Ammon's horn (tissue), 1 donor: ENCODE data around the gene RPLP1.
"Not testable (repeated sequence)": the region's sequence is repeated elsewhere in the genome, so short reads cannot be mapped to it uniquely, and the experiment has no call there.

ENCODE experiments used
- DNase-seq: peaks from one replicate; pipeline ENCODE4 v3.0.0-alpha.2; 2016; ENCODE audit warnings: low spot score

Gene RPLP1

DNA sequence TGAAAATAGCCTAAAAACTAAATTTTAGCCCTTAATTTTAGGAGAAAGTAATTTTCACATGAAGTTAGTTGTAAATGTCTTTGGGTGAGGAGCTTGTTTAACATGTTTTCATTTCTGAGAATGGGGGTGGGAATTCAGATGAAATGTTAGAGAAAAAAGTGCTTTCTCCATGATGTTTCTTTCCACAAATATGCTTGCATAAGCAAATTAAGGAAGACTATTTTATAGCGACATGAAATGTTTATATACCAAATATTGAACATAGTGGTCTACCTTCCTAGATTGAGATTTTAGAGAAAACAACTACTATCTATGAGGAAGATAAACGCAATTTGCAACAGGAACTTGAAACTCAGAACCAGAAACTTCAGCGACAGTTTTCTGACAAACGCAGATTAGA, 13.0 kb upstream of the RPLP1 start:
- DNase-seq, result no peak

DNA sequence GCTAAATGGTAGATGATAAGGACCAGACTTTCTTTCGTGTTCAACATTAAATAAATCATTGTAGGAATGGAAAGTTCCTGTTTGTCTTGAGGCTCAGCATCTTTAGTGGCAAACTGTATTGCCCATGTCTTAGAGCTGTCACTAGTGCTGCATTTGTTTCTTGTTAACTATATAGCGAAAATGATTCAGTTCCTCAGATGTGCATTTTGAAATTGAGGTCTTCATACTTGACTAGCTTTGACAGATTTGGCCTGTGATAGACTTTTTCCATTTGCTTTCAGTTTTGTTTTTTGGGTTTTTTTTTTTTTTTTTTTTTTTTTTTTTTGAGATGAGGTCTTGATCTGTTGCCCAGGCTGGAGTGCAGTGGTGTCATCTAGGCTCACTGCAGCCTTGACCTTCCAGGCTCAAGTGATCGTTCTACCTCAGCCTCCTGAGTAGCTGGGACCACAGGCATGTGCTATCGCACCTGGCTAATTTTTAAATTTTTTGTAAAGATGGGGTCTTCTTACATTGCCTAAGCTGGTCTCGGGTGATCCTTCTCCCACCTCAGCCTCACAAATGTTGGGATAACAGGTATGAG, 9.5 kb upstream of the RPLP1 start:
- DNase-seq, result no peak

DNA sequence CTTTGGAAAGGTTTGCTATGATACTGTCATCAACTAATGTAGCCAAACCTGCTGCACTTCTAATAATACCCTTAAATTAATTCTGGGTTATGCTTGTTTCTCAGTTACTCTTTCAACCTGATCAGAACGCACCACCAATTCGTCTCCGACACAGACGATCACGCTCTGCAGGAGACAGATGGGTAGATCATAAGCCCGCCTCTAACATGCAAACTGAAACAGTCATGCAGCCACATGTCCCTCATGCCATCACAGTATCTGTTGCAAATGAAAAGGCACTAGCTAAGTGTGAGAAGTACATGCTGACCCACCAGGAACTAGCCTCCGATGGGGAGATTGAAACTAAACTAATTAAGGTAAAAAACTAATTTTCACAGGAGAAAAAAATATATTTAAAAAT, 7.9 kb upstream of the RPLP1 start:
- DNase-seq, result no peak

DNA sequence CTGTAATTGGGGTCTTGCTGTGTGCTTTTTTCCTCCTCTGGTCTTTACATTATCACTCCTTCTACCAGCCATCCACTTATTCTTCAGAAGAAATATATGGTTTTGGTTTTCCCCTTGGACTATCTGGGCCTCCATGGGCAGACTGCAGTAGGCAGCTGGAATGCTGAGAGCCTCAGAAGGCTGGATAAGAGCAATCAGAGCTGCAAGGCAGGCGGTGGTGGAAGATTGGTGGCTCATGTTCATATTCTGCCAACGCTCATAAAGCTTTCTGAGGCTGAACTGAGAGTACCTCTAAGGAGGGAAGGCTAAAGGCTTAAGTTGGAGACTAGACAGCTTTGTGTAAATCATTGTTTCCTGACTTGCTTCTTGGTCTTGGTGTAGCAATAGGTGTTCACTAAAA, 5.7 kb upstream of the RPLP1 start:
- no peak for DNase-seq

DNA sequence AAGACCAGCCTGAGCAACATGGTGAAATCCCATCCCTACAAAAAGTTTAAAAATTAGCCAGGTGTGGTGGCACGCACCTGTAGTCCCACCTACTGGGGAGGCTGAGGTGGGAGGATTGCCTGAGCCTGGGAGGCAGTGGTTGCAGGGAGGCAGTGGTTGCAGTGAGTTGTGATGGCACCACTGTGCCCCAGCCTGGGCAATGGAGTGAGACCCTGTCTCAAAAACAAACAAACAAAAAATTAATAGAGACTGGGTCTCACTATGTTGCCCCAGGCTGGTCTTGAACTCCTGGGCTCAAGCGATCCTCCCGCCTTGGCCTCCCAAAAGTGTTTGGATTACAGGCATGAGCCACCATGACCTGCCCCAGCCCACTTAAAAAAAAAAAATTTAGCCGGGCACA, 2.4 kb upstream of the RPLP1 start:
- not testable (repeated sequence) for DNase-seq

DNA sequence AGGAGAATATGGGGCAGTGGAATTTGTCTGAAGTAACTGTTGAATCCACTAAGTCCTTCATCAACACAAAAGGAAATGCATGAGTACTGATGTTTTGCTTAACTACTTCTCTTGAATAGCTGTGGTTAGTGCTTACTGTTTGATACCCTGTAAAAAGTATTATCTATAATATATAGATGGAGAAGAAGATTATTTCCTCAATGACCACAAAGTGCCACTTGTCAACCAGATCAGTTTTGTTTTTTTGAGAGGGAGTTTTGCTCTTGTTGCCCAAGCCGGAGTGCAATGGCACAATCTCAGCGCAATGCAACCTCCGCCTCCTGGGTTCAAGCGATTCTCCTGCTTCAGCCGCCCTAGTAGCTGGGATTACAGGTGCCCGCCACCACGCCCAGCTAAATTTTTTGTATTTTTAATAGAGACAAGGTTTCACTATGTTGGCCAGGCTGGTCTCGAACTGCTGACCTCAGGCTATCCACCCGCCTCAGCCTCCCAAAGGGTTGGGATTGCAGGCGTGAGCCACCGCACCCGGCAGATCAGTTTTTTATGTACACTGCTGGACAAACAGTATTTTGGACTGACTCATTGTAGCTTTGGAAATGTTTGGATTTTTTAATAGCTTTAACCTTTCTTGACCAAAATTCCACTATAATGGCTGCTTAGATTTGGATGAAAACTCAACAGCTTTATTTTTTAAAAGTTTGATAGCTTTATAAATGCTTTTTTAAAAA, 1.5 kb upstream of the RPLP1 start:
- DNase-seq, result no peak

DNA sequence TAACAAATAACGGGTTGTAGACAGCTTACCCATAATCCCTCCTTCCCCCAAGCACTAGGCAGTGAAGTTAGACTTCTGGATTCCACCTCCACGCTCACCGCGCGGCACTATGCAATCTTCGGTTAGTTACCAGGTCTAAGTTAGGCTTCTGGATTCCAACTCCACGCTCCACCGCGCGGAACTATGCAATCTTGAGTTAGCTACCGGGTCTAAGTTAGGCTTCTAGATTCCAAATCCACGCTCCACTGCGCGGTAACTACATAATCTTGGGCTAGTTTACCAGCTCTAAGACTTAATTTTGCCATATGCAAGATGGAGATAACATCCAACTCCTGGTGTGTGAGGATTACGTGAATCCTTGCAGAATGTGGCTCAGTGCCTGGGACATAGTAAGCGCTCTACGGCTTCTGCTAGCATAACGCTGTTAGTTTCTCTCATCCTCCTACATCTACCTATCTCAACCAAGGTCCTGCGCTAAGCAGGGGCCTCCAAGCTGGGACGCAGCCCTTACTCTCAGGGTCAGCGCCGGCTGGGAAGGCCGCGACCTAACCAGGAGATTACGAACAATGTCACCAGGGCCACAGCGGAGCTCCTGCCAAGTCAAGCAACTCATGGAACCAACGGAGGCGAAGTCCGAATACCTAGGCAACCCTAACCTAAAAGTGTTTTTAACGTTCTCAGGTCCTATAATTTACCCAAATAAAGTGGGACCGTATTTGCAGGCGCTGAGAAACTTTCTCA, 497 bp upstream of the RPLP1 start:
- no peak for DNase-seq

DNA sequence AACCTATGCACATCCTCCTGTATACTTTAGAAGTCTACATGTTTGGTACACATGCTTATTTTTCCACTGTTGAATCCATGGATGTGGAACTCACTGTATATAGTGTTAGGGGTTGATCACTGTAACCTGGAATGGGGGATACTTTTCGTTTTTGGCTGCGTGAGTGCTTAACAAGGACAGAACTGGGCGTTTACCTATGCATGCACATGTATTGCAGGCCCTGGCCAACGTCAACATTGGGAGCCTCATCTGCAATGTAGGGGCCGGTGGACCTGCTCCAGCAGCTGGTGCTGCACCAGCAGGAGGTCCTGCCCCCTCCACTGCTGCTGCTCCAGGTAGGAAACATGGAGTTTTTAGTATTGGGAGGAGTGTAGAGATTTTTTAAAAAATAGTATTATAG, 2.3 kb downstream of the RPLP1 start:
- DNase-seq, result no peak

DNA sequence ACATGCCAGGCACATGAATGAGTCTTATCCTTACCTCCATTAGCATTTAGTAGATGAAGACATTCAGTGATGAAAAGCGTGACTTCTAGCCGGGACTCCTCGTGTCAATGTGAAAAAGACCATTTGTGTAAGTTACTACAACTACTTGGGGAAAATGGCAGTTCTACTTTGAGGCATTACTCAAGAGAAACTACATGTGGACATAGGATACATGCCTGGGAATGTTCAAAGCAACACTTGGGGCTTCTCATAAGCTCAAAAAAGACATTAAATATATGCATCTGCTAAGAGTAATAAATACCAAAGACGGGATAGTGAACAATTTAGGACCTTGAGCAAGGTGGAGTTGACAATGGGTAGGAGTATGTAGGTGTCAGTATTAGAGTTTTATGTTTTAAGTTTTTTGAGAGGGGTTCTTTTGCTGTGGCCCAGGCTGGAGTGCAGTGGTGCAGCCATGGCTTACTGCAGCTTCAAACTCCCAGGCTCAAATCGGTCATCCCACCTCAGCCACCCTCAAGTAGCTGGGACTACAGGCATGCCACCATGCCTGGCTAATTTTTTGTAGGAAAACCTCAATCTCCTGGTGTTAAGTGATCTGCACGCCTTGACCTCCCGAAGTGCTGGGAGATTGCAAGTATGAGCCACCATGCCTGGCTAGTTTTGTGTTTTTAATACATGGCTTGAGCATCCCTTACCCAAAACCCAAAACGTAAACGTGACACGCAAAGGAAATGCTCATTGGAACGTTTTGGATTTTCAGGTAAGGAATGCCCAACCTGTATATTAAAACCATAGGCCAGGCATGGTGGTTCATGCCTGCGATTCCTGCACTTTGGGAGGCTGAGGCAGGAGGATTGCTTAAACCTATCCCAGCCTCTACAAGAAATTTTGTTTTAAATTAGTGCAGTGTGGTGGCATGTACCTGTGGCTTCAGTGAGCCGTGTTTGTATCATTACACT, 3.9 kb downstream of the RPLP1 start:
- DNase-seq, result no peak

DNA sequence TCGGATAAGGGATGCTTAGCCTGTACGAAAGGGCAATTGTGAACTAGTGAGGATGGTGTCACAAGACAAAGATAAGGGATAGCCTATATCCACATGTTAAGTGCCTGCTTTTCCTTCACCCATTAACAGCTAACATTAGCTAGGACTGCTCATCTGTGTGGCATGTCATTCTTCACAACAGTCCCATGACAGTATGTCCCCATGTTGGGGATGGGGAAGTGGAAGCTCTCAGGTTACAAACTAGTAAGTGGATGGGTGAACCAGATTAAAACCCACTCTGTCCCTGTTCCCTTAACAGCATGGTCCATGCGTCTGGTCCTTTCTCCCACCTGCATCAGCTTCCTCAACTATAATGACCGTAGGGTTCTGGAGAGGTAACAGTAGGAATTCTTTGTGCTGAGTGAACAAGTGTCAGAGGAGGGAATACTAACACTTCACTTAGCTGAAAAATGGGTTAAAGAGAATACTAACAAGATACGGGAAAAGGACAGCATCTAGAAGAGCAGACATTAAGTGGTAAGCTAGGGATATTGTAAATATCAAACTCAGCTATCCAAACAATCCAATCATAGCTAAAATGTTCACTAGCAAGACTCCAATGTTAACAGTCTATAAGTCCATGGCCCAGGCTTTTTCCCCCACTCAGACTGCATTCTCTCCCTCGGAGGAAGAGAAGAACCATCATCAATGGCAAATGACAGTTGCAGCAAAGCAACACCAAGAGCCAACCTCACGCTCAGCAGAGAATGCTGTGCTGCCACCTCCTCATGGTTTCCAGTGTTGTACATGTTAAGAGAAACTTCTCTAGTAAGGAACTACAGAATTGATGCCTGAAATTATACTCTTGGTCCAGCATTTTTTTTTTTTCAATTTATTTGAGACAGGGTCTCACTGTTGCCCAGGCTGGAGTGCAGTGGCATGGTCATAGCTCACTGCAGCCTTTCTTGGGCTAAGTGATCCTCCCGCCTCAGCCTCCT, 5.0 kb downstream of the RPLP1 start:
- no peak for DNase-seq

DNA sequence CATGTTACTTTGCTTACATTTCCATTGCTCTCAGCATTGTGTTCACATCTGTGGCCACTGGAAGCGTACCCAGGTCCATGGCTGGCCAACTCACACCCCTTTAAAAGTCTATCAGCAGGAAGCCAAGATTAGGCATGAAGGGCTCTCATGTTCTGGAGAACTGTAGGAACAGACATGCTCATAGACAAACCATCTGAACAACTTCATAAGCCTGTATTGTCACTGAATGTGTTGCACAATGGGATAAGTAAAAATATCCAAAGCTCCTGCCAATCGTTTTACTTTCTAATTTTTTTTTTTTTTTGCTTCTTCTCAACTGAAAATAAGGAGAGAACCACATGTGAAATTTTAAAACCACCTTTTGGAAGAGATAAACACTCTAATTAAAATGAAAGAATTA, 6.4 kb downstream of the RPLP1 start:
- DNase-seq, result no peak

DNA sequence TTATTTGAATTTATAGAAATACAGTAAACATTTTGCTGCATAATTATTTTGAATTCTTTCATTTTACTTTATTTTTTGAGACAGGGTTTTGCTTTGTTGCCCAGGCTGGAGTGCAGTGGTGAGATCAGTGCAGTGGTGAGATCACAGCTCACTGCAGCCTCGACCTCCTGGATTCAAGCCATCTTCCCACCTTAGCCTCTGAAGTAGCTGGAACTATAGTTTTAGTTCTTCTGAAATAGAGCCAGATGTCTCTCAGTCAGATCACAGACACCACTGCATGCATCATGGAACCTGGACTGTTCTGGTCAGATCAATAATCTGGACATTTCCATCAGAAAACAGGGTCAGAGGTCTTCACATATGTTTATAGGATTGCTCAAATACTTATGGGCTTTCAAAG, 7.9 kb downstream of the RPLP1 start:
- no peak for DNase-seq

DNA sequence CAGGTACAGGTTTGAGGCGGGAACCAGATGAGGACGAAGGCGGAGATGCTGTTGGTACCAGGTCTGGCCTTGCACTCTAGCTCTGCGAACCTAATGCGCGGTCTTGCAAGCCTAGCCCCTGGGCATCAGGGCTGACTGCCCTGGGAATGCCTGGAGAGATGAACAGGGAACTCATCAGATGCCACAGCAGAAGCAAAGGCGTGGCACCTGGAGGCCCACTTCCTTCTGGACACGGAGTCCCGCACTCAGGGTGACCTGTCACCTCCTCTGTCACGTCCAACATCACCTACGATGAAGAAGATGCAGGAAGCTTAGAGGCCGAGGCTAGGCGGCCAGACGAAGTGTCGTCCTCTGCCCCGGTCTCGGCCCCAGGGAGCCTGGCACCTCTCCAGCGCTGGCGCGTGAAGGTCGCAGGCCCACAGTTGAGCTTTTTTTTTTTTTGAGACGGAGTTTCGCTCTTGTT, 9.4 kb downstream of the RPLP1 start:
- peak; percentile 28 for DNase-seq

DNA sequence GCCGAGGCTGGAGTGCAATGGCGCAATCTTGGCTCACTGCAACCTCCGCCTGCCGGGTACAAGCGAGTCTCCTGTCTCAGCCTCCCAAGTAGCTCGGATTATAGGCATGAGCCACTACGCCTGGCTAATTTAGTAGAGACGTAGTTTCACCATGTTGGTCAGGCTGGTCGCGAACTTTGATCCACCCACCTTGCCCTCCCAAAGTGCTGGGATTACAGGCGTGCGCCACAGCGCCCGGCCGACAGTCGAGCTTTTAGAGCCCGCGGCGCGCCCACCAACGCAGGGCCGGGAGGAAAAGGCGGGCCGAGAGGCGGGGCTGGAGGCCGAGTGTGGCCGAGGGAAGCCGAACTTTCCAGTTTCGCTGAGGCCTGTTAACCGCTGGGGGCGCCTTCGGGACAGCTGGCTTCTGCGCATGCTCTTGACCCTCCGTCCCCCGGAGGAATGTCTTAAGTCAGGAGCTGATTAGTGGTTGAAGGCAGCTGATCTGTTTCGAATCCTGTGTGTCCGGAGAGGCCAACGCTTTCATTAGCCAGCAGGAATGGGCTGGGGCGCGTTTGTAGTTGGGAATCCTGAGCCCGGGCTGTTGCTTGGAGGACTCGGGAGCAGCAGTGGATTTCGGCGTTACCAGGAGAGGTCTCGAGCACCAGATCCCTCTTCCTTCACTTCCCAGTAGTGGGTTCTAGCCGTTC, 10.0 kb downstream of the RPLP1 start:
- DNase-seq, result peak; percentile 96

DNA sequence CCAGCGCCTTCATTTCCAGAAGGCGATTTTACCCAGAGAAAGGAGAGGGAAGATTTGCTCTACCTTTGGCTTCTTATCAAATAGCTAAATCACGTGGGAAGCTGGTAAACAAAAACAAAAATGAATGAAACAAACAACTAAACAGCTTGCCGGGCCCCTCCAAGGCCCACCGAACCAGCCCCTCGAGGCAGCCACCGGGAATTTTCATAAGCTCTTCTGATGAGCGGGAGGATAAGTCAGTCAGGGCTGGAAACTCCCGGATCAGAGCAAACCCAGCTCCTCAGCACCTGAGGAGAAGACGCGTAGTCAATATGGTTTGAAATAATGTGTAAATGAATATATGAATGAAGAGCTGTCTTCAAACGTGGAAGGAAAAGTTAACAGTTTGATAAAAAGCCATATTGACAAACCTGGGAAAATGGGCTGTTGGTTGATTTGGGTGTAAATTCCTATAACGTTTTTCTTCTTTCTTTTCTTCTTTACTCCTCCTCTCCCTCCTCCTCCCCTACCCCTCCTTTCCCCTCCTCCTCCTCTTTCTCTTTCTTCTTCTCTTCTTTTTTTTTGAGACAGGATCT, 10.7 kb downstream of the RPLP1 start:
- DNase-seq, result no peak

DNA sequence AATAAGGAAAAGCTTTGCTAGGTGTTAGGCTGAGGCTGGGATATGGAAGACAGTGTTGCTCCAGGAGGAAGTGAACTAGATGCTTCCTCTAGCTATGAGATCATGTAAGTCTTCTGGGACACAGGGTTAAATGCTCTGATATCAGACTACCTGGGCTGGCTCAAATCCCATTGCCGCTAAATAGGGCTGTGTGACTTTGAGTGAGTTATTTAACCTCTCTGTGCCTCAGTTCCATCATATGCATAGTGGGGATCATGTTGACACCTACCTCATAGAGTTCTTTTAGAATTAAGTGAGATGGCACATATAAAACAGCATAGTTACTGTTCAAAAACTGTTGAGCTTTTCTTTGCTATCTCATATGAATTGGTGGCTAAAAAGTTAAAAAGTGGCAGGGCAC, 12.6 kb downstream of the RPLP1 start:
- DNase-seq, result no peak

DNA sequence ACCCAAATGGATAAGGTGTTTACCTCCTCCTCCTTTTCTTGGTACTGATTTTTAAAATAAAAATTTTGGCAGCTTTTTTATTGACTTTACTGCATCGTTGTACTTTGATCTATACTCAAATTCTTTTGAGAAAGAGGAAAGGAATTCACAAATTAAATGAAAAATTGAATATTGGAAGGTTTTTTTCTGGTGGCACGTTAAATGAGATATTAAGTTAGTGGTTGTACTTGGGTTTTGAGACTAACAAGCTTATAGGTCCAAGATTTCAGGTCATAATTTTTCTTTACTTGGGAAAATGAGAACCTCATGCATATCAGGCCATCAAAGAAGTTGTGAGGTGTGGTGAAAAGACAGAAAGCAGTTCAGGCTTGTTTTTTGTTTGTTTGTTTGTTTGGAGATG, 14.1 kb downstream of the RPLP1 start:
- DNase-seq, result no peak

DNA sequence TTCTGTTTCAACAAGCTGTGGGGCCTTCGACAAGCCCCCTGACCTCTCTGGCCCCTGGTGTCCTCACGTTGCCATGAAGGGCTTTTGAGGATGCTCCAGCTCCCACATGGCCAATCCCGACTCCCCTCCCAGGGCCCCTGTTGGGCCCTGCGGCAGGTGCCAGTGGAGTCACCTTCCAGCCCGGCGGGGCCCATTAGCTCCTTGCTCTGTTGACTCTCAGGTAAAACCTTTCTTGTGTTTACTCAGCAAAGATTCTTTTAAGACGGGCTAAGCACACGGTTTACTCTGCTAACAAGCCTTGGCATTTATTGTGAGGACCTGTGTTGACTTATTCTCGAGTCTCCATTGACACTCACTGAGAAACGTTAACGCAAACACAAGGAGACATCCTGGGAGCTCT, 15.0 kb downstream of the RPLP1 start:
- DNase-seq, result no peak

DNA sequence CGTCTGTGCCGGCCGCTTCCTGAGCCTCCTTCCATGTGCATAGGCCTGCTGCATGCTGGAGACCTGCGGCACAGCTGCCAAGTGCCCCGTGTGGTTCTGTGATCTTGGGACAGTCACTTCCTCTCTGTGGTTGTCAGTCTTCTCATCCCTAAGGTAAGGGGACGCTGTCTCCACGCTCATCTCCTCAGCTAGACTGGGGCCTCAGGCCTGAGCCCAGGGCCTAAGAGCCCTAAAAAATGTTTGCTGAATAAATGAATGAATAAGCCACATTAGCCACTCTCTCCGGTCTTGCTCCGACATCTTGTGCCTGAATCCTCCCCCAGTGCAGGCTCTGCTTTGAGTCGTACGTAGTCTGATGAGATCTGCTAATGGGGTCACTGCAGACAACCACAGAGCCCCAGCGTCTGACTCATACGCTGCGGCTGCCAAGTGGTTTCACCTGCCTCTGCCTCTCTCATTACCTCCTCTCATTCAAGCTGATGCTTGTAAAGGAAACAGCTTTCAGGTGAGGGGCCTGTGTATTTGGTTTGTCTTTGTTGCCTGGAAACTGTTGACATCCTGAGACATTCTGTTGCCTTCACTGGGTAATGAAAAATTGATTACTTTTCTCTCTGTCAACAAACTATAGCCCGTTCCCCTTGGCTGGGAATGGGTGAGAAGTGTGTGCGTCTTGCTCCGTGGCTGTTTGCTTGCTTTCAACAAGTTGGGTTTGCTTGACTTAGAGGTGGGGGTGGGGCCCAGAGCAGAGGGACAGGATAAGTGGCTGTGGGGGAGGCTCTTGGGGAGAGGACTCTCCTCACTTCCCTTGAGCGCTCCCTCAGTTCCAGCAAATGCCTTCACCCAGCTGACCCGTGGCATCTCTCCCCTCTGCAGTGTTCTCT, 15.9 kb downstream of the RPLP1 start:
- no peak for DNase-seq
